ENCODE measurements around the gene KRTAP10-3. TPM values are rescaled to one million over a fixed set of nuclear protein-coding genes. Genes with fewer than 3 reads are reported as not detected.

KRTAP10-3 gene
- total and polyA plus RNA-seq, 9 of the 15 experiments (the other 6 are each of a cell fraction or from before 2014, with no cell fraction given): not detected

DNA sequence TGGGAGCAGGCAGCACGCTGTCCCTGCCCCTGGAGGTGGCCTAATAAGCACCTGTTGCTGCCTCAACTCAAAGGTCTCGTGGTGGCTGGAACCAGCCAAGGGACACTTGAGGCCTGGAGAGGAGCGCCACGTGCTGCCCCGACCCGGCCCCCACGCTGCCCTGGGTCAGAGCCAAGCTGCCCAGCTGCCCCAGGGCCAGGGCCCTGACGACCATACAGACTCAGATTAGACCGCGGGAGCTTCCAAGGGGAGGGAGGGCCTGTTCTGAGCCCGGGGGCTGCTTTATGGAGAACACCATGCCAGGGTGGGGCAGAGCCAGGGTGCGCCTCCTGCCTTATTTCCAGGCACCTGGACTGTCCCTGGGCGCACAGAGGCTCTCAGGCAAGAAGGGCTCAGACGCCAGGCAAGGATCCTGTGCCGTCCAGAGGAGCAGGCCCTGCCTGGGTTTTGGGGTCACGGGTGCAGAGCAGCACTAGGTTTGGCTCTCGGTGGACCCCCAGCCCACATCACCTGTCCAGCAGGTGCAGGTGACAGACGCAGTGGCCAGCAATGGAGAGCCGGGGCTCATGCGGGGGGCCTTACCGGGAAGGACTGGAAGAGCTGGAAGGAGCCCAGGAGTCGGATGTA is 37.2 kb downstream of the KRTAP10-3 start:
- no peak overlapping the region for H3K4me3 ChIP-seq
- POLR2A ChIA-PET: interaction anchor here (0.8 kb wide), 2 partner anchors 151 to 255 kb away, joined by 3 read pairs; no protein-coding TSS in a partner anchor

More for the DNA sequence above, 37.2 kb downstream of the KRTAP10-3 start:
- no peak overlapping the region for H2AFZ ChIP-seq (ENCODE audit: low read depth, low read length)
- no peak overlapping the region for H3K4me2 ChIP-seq (ENCODE audit: insufficient read depth, low read length)
- ATAC-seq: no peak
- no peaks in the 10 kb centered on the region for H3K9me1 ChIP-seq (ENCODE audit: control insufficient read depth, insufficient read depth, low read length)
- H3K36me3 ChIP-seq (ENCODE audit: control insufficient read depth, insufficient read depth, low read length): no peaks in the 10 kb centered on the region
- H3K4me1 ChIP-seq (replicated peaks in 1 of 2; ENCODE audit: control insufficient read depth in 2 of 2, insufficient read depth in 2 of 2, low read length in 2 of 2): peaks cover 0 to 31% of the 10 kb centered on the region in 2 experiments; a peak in 3 of 5 replicates
- no peak overlapping the region for H3K27ac ChIP-seq (ENCODE audit: extremely low read depth, low read depth, low read length)
- peaks cover 0 to 22% of the 10 kb centered on the region in 2 experiments; a peak in 2 of 5 replicates for H3K27me3 ChIP-seq (ENCODE audit: control insufficient read depth in 2 of 2, insufficient read depth in 2 of 2, low read length in 2 of 2)
- BruUV-seq (replicated peaks): no TSS peak
- TF ChIP-seq POLR2G (IDR thresholded peaks at IDR 0.05; ENCODE audit: low read depth, low read length) (0 out of 2 replicates have a peak, but pooled peaks have one; percentile 17), MNT (conservative IDR thresholded peaks at IDR 0.05) (no peak)
- in situ Hi-C loops (cut with MboI) (no loop called here), intact Hi-C loops (cut with micrococcal nuclease) (no loop called here)
- no peaks in the 10 kb centered on the region for H3K79me2 ChIP-seq (ENCODE audit: control insufficient read depth, insufficient read depth, low read length)
- H4K20me1 ChIP-seq (replicated peaks; ENCODE audit: control insufficient read depth, insufficient read depth, low read length): no peaks in the 10 kb centered on the region
- no peak overlapping the region for H3K9ac ChIP-seq (ENCODE audit: insufficient read depth in 1 of 2, low read depth in 2 of 2, low read length in 2 of 2)
- peaks cover 21% of the 10 kb centered on the region; the same call in 1 of the 2 replicates for H3K9me3 ChIP-seq (replicated peaks; ENCODE audit: control insufficient read depth, insufficient read depth, low read depth, low read length)
- CTCF ChIA-PET (ENCODE audit: low intra/inter-chr PET ratio): no interaction called here
- DNase-seq (ENCODE audit: extremely low read depth in 1 of 4, low spot score in 3 of 4): no peak
- WGBS (ENCODE audit: insufficient coverage, low coverage, missing lambda C conversion rate): 11% methylated on average over 22 of the region's 22 CpGs
- no peak for FAIRE-seq
